NK-92 treated with Interleukin-12 subunit alpha and Interleukin-12 subunit beta, amount 100 ng/mL, for 24 hours (cell line): Measurements from ENCODE around the gene KLRC3.
A peak's percentile ranks its signal among the peaks of the same experiment; 100 is the strongest.
"Not testable (repeated sequence)": the region's sequence is repeated elsewhere in the genome, so short reads cannot be mapped to it uniquely, and the experiment has no call there.

Experiments
- DNase-seq: peaks from one replicate; lab custom pipeline; 2025; lab: John Stamatoyannopoulos, UW

Gene KLRC3

GRCh38 chr12:10420334-10420733, at the start of gene KLRC3:
Gene KLRC3, minus strand, starts transcription at chr12:10420595. Its CDS starts 45 bp downstream, at chr12:10420550.
- not testable (repeated sequence) for DNase-seq

GRCh38 chr12:10469701-10470100, 49.3 kb upstream of the KLRC3 start:
- no peak for DNase-seq

- no peak for DNase-seq
These were observed 45.9 kb upstream of the KLRC3 start for GRCh38 chr12:10466311-10466710.

- DNase-seq = no peak
These were observed 37.4 kb upstream of the KLRC3 start for GRCh38 chr12:10457760-10458159.

GRCh38 chr12:10456856-10457255, 36.5 kb upstream of the KLRC3 start:
- no peak for DNase-seq

- DNase-seq = no peak
These were observed 35.4 kb upstream of the KLRC3 start for GRCh38 chr12:10455766-10456165.

GRCh38 chr12:10454531-10454930, 34.1 kb upstream of the KLRC3 start:
- DNase-seq = peak; percentile 33

- peak; percentile 9 for DNase-seq
These were observed 32.8 kb upstream of the KLRC3 start, which contains the start of gene KLRC1 for GRCh38 chr12:10453156-10453555. Gene KLRC1, minus strand, starts transcription at chr12:10453377. Its CDS starts 2,221 bp downstream, at chr12:10451156.

- DNase-seq = peak; percentile 14
These were observed 27.8 kb upstream of the KLRC3 start for GRCh38 chr12:10448236-10448635.

GRCh38 chr12:10446052-10446451, 25.7 kb upstream of the KLRC3 start:
- not testable (repeated sequence) for DNase-seq

GRCh38 chr12:10441144-10441543, 20.7 kb upstream of the KLRC3 start:
- not testable (repeated sequence) for DNase-seq

GRCh38 chr12:10439608-10440274, 19.3 kb upstream of the KLRC3 start:
- not testable (repeated sequence) for DNase-seq

GRCh38 chr12:10437601-10438000, 17.2 kb upstream of the KLRC3 start:
- DNase-seq = not testable (repeated sequence)

GRCh38 chr12:10435816-10436215, 15.4 kb upstream of the KLRC3 start, which contains the start of gene KLRC2:
Gene KLRC2, minus strand, starts transcription at chr12:10436010. Its CDS starts 24 bp downstream, at chr12:10435986.
- DNase-seq = not testable (repeated sequence)

GRCh38 chr12:10430623-10431022, 10.2 kb upstream of the KLRC3 start:
- not testable (repeated sequence) for DNase-seq

- not testable (repeated sequence) for DNase-seq
These were observed 5.5 kb upstream of the KLRC3 start for GRCh38 chr12:10425938-10426337.

- DNase-seq = not testable (repeated sequence)
These were observed 4.0 kb upstream of the KLRC3 start for GRCh38 chr12:10424260-10424899.

GRCh38 chr12:10422159-10422558, 1.8 kb upstream of the KLRC3 start:
- DNase-seq = not testable (repeated sequence)

GRCh38 chr12:10409392-10409791, 11.0 kb downstream of the KLRC3 start, which contains the start of gene KLRC4:
Gene KLRC4, minus strand, starts transcription at chr12:10409757. Its CDS starts 182 bp downstream, at chr12:10409575.
- DNase-seq = no peak

- DNase-seq = no peak
These were observed 11.6 kb downstream of the KLRC3 start for GRCh38 chr12:10408842-10409241.

- DNase-seq = no peak
These were observed 13.7 kb downstream of the KLRC3 start for GRCh38 chr12:10406725-10407124.

- no peak for DNase-seq
These were observed 15.1 kb downstream of the KLRC3 start for GRCh38 chr12:10405294-10405693.

GRCh38 chr12:10404798-10405197, 15.6 kb downstream of the KLRC3 start:
- no peak for DNase-seq
